Measurements from ENCODE around the gene WDR91. TPM values are rescaled to one million over a fixed set of nuclear protein-coding genes. Genes with fewer than 3 reads are reported as not detected.
A peak's percentile ranks its signal among the peaks of the same experiment; 100 is the strongest.

The WDR91 gene
- total and polyA plus RNA-seq, 2 donors (not counting 3 experiments of a cell fraction or from before 2014, with no cell fraction given), result 6.7 to 7.0 TPM

GRCh38 chr7:135151132-135151531 is 60.2 kb downstream of the WDR91 start:
- peaks cover 38% of the 10 kb centered on the region for H3K4me1 ChIP-seq (ENCODE audit: control insufficient read depth, extremely low read depth, insufficient read depth, low read length)
- H3K9ac ChIP-seq (replicated peaks; ENCODE audit: extremely low read depth, insufficient read depth, low read length), result no peak overlapping the region
- POLR2A ChIA-PET, result no interaction called here
- no peaks in the 10 kb centered on the region for H3K36me3 ChIP-seq (ENCODE audit: control insufficient read depth in 2 of 2, extremely low read depth in 1 of 2, insufficient read depth in 2 of 2, low read length in 2 of 2)
- BruUV-seq (replicated peaks), result no TSS peak
- TF ChIP-seq MYC (IDR thresholded peaks at IDR 0.05; ENCODE audit: low read depth, low read length), result no peak
- TF ChIP-seq, protein P1, sequence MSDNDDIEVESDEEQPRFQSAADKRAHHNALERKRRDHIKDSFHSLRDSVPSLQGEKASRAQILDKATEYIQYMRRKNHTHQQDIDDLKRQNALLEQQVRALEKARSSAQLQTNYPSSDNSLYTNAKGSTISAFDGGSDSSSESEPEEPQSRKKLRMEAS (IDR thresholded peaks at IDR 0.05; ENCODE audit: insufficient read depth, insufficient read length), result no peak
- peak; percentile 36 for TF ChIP-seq FOS (IDR thresholded peaks at IDR 0.05; ENCODE audit: borderline replicate concordance, insufficient read depth, low read length)
- peak; percentile 26 for TF ChIP-seq JUN (IDR thresholded peaks at IDR 0.05; ENCODE audit: borderline replicate concordance, insufficient read depth, insufficient read length, low read depth)
- no peak overlapping the region for H2AFZ ChIP-seq (ENCODE audit: low read depth, low read length)
- no peaks in the 10 kb centered on the region for H3K79me2 ChIP-seq (ENCODE audit: control insufficient read depth, insufficient read depth, low read length)
- DNase-seq (ENCODE audit: low read depth, low spot score), result peak; percentile 57
- FAIRE-seq, result no peak
- H3K9me1 ChIP-seq (replicated peaks; ENCODE audit: control insufficient read depth, extremely low read depth, insufficient read depth, low read length), result no peaks in the 10 kb centered on the region
- CTCF ChIA-PET, result interaction anchor here (0.6 to 1.1 kb wide), 7 partner anchors 9 to 185 kb away, joined by 3 to 5 read pairs (median 3); partner anchors contain the start of genes AGBL3 and CYREN
- no peak overlapping the region for H3K27ac ChIP-seq (ENCODE audit: insufficient read depth, low read depth, low read length)
- intact Hi-C loops (cut with micrococcal nuclease) (loop anchor here (1.0 to 2.0 kb wide), 2 partner anchors 9 to 164 kb away; partner anchors contain the start of gene AGBL3), dilution Hi-C loops (cut with MboI; ENCODE audit: extremely low pct_ligation_motif_present, low sequenced_read_pairs) (no loop called here)
- H4K20me1 ChIP-seq (replicated peaks; ENCODE audit: control insufficient read depth, extremely low read depth, insufficient read depth, low read length), result no peaks in the 10 kb centered on the region
- peak overlapping the region; percentile 38 for H3K4me2 ChIP-seq (ENCODE audit: insufficient read depth, low read length)
- no peaks in the 10 kb centered on the region for H3K9me3 ChIP-seq (replicated peaks; ENCODE audit: control insufficient read depth, insufficient read depth, low read length)
- H3K27me3 ChIP-seq (ENCODE audit: control insufficient read depth in 2 of 2, insufficient read depth in 2 of 2, low read length in 2 of 2), result no peaks in the 10 kb centered on the region
- H3K4me3 ChIP-seq (replicated peaks in 1 of 3; ENCODE audit: insufficient read depth in 1 of 3, low read depth in 1 of 3, low read length in 3 of 3), result no peak overlapping the region

DNA sequence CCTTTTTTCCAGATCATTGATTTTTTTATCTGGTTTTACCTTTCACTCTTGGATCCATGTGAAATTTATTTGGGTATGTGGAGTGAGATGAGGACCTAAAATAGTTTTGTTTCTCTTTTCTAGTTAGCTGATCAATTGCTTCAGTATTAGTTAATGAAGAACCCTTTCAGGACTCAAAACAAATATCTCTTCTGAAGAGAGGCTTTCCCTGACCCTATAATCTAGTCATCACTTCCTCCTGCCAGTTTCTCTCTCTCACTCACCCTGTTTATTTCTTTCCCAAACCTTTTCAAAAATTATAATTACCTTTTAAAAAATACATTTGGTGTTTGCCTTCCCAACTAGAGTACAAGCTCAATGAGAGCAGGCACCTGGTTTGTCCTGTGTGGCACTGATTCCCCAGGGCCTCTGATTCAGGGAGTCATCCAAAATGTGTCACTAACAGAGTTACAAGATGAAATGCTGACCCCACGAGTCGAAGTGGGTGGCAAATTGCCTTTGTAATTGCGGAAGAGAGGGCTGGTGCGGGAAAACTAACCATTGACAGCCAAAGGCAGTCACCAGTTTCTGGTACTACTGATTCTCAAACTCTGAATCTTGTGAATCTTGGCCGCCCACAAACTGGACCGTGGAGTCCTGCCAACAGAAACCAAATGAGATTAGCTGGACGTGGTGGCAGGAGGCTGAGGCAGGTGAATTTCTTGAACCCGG is 61.1 kb downstream of the WDR91 start:
- H2AFZ ChIP-seq (ENCODE audit: low read depth, low read length), result no peak overlapping the region
- no peak overlapping the region for H3K27ac ChIP-seq (ENCODE audit: insufficient read depth, low read depth, low read length)
- no peaks in the 10 kb centered on the region for H3K9me1 ChIP-seq (replicated peaks; ENCODE audit: control insufficient read depth, extremely low read depth, insufficient read depth, low read length)
- ChIA-PET POLR2A (interaction anchor here (0.6 kb wide), 1 partner anchor 11 kb away, joined by 3 read pairs; no protein-coding TSS in a partner anchor), CTCF (interaction anchor here (1.0 to 1.1 kb wide), 2 partner anchors 10 to 16 kb away, joined by 3 read pairs; no protein-coding TSS in a partner anchor)
- no peaks in the 10 kb centered on the region for H3K9me3 ChIP-seq (replicated peaks; ENCODE audit: control insufficient read depth, insufficient read depth, low read length)
- intact Hi-C loops (cut with micrococcal nuclease) (loop anchor here (2.0 kb wide), 1 partner anchor 163 kb away; the partner anchor contains the start of gene AGBL3), dilution Hi-C loops (cut with MboI; ENCODE audit: extremely low pct_ligation_motif_present, low sequenced_read_pairs) (no loop called here)
- no peaks in the 10 kb centered on the region for H3K36me3 ChIP-seq (ENCODE audit: control insufficient read depth in 2 of 2, extremely low read depth in 1 of 2, insufficient read depth in 2 of 2, low read length in 2 of 2)
- no peak for FAIRE-seq
- H3K79me2 ChIP-seq (ENCODE audit: control insufficient read depth, insufficient read depth, low read length), result no peaks in the 10 kb centered on the region
- BruUV-seq (replicated peaks), result no TSS peak
- no peak for DNase-seq (ENCODE audit: low read depth, low spot score)
- peaks cover 38% of the 10 kb centered on the region for H3K4me1 ChIP-seq (ENCODE audit: control insufficient read depth, extremely low read depth, insufficient read depth, low read length)
- peak overlapping the region; percentile 79 for H3K4me2 ChIP-seq (ENCODE audit: insufficient read depth, low read length)
- H3K9ac ChIP-seq (replicated peaks; ENCODE audit: extremely low read depth, insufficient read depth, low read length), result no peak overlapping the region
- TF ChIP-seq GATA2 (IDR thresholded peaks at IDR 0.05; ENCODE audit: insufficient read depth, insufficient read length, low read depth, low read length), result no peak
- TF ChIP-seq MYC (IDR thresholded peaks at IDR 0.05; ENCODE audit: low read depth, low read length), result no peak
- TF ChIP-seq, protein P1 (IDR thresholded peaks at IDR 0.05; ENCODE audit: insufficient read depth, insufficient read length), result no peak
- no peak overlapping the region for H3K4me3 ChIP-seq (replicated peaks in 1 of 3; ENCODE audit: insufficient read depth in 1 of 3, low read depth in 1 of 3, low read length in 3 of 3)
- no peaks in the 10 kb centered on the region for H3K27me3 ChIP-seq (ENCODE audit: control insufficient read depth in 2 of 2, insufficient read depth in 2 of 2, low read length in 2 of 2)
- H4K20me1 ChIP-seq (replicated peaks; ENCODE audit: control insufficient read depth, extremely low read depth, insufficient read depth, low read length), result no peaks in the 10 kb centered on the region

Measured in endothelial cell of umbilical vein (primary cell).